Activated naive CD4-positive, alpha-beta T cell (primary cell): ENCODE measurements around the gene MYOM3.

ENCODE experiments used
- DNase-seq, 4 experiments: peaks; one replicate each; lab custom pipeline; 2025; lab: John Stamatoyannopoulos, UW

MYOM3 gene

DNA sequence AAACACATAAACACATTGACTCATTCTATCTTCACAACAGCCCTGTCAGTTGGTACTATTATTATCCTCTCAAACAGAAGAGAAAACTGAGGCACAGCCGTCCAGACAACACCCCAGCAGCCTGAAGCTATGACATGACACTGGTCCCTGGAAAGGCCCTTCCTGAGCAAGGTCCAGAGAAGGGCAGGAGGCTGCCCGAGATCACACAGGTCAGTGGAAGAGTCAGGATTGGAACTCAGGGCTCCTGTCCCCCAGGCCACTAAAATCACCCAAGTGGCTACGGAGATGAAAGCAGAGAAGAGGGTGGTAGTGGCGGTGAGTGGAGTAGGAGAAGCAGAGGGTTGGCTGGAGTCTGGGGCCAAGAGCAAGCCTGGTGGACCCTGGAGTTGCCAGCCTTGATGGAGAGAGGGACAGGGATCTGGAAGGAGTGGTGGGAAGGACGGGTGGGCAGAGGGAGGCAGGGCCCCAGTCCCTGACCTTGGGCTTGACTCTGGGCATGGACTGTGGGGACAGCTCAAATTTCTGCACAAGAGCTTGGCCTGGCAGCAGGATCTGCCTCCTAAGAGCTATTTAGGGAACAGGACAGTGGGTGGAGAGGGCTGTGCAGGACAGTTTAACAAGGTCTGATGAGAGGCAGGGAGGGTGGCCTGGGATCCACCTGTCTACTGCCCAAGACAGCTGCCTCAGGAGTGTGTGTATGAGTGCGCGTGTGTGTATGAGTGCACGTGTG lies 15.8 kb downstream of the MYOM3 start:
- no peak for DNase-seq

DNA sequence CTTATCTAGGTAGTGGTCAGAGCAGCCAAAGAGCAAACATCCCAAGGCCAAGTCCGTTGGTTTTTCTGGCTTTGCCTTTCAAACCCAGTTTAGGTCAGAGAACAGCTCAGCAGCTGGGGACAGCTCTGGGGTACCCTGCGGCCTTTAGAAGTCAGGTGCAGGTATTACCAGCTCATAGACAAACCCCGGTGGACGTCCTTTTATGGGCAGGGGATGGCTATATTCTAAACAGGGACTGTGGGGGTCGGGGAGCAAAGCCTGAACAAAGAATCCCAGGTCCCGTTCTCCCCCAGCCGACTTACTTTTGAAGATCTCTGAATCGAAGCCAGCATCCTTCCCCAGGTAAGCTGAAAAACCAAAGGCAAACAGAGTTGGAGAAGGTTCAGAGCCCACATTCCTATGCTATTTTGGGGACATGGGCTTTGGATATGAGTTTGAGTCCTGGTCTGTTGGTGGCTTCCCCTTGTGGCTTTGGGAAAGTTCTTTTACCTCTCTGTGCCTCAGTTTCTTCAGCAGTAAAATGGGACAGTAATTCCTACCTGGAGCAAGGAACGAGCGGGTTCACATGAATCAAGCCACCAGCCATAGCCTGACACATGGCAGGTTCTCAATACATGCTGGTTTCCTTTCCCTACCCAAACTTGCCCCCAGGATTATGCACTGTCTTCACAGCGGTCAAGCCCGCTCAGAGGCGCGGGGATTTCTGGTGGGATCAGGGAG lies 16.6 kb downstream of the MYOM3 start:
- no peak for DNase-seq

DNA sequence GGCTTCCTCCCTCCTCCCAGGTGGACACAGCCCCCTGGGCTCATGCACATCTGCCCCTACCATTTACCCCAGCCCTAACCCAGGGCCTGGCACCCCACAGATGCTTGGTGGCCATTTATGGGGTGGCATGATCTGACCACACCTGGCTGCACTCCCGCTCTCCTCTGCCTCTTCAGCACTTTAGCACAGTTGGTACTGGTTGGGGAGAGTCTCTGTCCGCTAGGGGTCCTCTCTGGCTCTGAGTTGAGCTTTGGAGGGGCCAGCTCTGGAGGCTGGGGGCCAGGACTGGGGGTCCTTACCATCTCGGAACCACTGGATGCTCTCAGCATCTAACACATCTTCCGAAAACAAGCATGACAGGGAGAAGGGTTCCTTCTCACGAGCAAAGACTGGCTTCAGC lies 17.4 kb downstream of the MYOM3 start:
- no peak for DNase-seq

DNA sequence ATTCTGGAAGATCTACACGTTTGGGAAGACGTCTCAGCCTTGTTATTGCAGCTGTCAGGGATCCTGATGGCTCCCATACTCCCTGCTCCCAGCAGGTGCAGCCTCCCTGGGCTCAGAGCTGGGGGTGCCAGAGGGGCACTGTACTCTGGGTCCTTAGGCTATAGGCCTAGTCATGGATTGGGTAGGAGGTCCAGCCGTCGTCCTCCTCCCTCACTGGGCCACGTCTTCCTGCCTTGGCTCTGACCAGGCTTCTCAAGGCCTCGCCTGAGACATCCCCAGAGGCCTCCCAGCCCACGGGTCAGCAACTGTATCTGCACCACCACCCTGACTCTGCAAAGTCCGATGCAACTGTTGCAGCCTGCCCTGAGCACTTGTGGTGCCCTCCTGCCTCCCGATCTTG lies 18.2 kb downstream of the MYOM3 start:
- DNase-seq = no peak

DNA sequence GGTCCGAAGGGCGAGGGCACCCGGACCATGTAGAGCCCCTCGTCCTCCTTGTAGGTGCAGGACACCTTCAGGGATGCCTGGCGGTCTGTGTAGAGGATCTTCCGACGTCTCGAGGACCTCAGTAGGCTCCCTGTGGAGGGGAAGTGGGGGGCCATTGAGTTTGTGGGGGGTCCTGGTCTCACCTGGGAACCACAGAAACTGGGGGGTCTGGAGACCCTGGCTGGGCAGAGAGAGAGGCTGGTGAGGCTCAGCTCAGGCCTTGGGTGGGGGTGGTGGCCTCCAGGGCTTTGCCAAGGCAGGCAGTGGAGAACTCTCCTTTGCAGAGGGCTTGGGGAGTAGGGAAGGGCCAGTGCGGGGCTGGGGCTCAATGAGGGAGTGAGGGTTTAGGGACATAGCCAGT lies 19.0 kb downstream of the MYOM3 start:
- DNase-seq = no peak

DNA sequence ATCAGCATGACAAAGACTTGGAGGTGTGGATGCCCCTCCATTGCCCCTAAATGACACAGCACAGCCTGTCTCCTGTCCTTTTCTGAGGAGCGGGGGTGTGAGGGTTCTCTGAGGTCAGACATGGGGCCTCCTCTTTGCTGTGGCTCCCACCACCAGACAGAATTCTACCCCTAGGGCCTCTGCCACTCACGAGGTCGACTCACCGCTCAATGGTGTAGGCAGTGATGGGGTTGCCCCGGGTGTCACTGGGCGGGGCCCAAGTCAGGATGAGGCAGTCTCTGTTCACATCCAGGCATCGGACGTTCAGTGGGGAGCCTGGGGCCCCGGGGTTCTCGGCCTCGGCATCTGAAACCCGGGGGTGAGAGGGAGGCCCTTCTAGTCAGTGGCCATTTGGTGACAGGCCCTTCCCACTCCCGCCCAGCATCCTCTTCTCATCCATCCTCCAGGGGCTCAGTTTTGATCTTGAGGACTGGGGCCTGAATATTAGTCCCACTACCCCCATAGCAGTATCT lies 19.9 kb downstream of the MYOM3 start:
- DNase-seq = no peak

DNA sequence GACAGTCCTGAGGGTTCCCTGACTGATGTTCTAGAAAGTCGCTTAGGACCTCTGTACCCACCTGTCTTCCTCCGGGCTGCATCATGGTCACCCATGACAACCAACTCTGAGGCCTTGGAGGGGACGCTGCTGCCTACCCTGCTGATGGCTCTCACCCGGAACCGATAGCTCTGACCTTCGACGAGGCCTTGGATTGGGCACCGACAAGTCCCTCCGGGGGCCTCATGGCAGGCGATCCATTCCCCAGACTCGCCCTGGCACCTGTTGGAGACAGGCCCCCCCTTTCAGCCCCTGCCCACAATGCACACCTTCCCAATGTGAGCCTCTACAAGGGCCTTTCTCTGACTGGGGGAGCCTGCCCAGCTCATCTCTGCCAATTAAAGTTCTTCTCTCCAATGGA lies 21.2 kb downstream of the MYOM3 start:
- DNase-seq = no peak

DNA sequence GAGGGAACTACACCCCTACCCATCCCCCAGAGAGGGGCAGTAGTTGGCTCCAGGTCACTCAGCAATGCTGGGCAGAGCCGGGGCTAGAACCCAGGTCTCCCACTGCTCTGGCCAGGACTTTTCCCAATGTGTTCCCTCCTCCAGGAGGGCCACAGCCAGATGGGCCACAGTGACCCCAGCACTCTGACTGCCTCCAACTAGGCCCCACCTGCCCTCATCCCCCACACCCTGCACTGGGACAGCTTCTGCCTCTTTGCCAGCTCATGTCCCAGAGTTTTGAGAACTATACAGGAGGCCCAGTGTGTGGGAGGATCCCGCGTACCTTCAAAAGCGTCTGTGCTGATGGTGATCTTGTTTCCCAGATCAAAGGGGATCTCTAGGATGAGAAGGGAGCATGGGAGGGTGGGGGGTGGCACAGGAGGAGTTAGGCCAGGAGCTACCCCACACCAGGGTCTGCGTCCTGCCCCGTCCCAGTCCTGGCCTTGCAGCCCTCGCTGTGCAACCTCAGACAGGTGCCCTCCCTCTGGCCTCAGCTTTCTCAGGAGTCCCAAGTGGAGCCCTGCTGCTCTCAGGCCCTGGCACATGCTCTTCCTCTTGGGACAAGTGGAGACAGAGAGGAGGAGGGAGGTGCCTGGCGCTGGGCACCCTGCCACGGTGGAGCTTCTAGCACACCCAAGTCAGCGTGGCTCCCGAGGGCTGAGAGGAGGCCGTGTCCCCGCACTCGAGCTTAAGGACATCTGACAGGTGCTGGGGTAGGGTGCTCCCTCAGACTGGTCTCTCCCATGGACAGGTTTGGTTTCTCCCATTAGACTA lies 22.0 kb downstream of the MYOM3 start:
- DNase-seq = no peak

DNA sequence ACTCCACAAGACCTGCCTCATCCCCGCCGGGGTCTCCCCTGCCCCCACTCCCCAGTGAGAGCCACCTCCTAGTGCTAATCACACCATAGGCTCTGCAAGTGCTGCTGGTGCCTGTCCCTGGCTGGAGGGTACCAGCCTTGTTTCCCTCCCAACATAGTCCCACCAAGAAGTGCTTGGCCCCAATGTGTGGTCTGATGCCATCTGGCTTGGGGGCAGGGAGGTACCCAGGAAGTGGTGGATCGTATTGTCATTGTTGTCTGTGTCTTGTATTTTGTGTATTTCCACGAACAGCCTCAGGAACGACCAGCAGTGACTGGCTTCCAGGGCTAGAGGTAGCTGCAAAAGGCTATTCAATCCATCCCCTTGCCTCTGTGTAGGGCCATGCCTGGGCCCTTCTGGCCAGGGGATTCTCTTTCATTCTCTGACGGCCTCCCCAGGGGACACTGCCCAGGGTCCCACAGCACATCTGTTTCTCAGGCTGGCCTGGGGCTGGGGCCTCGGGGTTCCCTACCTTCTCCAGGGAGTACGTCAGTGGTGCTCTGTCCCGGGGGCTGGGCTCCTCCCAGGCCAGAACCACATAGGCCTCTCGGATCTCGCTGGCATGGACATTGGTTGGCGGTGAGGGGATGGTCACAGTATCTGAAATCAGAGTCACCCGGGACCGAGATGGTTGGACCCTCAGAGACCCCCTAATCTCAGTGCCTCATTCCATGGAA lies 22.8 kb downstream of the MYOM3 start:
- DNase-seq = no peak

DNA sequence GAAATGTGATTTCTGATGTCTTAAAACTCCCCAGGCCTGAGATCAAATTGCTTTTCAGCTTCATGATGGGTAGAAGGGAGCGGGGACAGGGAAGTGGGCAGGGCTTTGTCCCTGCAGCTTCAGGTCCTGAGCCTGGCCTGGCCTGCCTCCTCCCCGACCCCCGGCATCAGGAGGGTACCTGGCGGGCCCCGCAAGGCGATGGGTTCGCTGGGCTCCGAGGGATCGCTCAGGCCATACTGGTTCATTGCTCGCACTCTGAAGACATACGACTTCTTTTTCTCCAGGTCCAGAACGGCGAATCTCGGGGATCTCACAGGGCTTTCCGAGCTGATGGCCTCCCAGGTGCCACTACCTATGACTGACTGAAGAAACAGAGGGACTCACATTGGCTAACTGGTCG lies 25.5 kb downstream of the MYOM3 start:
- no peak for DNase-seq

DNA sequence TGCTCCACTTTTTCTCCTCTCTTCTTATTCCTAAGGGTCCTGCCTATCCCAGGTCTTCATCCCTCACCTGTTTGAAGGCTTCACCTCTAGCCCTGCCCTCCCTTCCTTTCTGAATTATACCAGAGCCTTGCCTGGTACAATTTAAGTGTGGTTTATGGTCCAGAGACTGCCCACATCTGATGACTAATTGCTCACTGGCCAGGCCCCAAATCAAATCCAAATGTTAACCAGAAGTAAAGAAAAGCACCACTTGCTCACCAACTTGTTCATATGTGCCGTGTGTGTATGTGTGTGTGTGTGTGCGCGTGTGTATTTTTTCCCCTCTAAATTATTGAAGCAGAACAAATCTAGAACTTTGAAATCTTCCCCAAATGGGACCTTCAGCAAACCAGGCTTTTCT lies 26.4 kb downstream of the MYOM3 start:
- DNase-seq = no peak

DNA sequence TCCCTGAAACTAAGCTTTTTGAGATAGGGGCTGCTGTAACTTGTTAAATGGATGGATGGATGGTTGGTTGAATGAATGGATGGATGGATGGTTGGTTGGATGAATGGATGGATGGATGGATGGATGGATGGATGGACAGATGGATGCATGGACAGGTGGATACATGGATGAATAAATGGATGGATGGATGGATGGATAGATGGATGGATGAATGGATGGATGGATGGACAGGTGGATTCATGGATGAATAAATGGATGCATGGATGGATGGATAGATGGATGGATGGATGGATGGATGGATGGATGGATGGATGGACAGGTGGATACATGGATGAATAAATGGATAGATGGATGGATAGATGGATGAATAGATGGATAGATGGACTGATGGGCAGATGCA lies 26.9 kb downstream of the MYOM3 start:
- DNase-seq = no peak

DNA sequence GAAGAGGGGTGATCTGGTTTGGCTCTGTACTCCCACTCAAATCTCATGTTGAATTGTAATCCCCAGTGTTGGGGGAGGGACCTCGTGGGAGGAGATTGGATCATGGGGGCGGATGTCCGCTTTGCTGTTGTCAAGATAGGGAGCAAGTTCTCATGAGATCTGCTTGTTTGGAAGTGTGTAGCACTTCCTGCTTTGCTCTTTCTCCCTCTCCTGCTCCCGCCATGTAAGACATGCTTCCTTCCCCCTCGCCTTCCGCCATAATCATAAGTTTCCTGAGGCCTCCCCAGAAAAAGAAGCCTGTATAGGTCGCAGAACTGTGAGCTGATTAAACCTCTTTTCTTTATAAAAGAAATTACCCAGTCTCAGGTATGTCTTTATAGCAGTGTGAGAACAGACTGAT lies 27.9 kb downstream of the MYOM3 start:
- DNase-seq = no peak

DNA sequence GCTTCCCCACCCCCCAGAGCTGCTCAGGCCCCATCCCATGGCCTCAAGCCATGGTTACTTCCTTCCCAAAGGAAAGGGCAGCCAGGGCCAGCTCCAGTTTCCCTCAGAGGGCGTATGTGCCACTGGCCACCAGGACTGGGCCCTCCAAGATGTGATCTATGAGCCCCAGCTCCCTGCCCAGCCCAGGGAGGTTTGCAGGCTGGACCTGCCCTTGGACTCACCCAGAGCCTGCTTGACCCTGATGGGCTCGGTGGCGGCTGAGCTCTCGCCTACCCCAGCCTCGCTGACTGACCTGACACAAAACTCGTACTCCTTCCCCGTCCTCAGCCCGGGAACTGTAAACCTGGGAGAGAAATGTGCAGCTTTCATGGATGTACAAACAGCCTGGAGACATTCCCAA lies 29.6 kb downstream of the MYOM3 start:
- DNase-seq = no peak

DNA sequence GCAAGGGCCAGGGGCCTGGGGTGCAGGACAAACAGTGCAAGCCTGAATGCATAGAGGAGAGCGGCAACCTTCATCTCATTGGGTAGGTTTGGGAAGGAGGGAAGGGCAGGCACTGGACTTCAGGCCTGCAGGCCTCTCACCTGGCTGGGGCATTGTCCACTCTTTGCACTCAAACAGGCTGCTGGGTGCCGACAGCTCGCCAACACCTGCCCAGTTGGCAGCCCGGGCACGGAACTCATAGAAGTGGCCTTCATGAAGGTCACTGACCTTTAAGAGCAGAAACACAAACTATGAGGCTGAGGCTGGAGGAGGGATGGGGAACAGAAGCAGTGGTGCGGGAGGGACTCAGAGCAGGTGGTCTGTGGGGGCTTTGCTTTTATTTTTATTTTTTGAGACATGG lies 30.7 kb downstream of the MYOM3 start:
- DNase-seq = no peak

DNA sequence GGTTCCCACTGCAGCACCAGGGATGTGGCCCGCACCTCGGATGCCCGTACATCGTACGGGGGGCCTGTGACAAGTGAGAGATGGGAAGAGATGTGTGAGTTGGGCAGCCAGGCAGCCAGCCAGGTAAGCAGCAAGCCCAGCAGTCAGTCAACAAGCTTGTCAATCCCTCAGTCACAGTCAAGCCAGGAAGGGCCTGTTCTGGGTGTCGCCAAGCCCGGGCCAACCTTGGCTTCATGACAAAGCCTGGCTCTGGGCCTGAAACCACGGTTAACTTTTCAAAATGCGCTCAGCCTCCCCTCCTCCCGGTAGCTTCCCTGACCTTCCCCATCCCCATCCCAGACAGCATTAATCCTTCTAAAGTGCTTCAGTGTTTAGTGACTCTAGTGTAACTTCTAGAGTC lies 31.8 kb downstream of the MYOM3 start:
- DNase-seq = no peak

DNA sequence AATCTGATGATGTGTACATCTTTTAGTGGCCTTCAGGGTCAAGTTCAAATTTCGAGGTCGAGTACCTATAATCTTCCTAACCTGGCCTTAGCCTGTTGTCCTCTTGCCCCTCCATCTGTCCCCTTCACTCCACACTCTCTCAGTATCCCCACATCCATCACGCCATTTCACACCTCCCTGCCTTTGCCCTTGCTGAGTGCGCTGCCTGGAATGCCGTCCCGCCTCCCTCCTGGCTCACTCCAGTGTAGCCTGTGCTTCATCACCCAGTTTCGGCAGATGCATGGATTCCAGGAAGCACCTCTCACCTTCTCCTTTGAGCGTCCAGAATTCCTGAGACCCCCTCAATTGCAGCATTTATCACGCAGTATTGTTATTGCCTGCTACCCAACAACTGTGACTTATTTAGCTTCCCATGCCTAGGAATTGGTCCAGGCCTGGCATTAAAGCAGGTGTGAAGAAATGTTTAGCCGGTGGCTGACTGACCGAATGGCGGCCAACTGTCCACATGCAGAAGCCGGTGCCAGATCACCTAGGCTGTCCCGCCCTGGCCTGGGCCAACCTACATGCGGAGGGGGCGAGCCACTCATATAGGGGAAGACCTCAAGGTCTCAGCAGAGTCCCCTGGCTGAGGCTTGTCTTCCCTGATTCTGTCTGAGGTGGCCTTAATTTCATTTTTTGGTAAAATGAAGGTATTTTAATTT lies 34.5 kb downstream of the MYOM3 start:
- no peak for DNase-seq

DNA sequence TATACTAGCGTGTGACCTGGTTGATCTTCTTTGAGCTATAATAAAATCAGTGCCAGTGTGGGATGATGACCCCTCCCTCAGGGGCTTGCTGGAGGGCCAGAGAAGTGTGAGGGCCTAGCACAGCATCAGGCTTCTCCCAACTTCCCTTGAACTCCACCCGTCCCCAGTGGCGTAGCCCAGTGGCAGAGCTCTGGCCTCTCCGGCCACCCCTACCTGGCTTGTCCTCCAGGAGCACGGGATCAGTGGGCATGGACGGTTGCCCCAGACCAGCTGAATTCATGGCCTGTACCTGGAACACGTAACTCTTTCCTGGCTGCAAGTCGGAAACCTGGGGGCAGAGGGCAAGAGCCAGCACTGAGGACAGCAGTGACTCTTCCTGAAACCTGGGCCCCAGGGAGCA lies 36.0 kb downstream of the MYOM3 start:
- DNase-seq = no peak

DNA sequence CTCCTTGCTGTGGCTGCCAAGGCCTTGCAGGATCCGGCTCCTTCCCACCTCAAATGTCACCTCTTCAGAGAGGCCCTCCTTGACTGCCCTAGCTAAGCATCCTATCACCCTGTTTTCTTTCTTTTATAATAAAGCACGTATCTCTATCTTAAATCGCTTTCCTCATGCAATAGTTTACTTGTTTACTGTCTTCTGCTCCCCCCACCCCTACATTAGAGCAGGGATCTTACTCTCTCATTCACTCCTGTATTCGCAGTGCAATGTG lies 36.4 kb downstream of the MYOM3 start:
- DNase-seq = no peak

DNA sequence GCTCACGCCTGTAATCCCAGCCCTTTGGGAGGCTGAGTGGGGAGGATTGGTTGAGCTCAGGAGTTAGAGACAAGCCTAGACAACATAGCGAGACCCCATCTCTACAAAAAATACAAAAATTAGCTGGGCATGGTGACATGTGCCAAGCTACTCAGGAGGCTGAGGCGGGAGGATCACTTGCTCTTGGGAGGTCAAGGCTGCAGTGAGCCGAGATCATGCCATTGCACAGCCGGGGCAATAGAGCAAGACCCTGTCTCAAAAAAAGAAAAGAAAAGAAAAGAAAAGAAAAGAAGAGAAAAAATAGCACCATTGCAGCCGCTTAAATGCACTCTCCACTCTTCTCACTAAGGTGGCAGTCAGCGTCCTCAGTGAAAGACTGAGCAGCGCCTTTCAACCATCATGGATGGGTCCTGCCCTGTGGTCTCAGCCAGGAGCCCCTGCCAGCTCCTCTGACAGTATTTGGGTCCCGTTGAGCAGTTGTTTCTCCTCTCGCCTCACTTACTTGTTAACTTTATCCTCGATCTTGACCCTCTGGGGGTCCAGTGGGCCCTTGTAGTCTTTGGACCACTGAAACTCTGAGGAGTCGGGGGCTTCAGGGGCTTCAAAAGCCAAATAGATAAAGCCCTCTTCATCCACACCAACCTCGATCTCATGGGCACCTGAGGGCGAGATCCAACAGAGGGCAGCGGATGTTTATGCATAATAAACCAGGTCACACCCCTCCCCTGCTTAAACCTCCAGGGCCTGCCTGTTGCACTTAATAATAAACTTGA lies 36.9 kb downstream of the MYOM3 start:
- no peak for DNase-seq

DNA sequence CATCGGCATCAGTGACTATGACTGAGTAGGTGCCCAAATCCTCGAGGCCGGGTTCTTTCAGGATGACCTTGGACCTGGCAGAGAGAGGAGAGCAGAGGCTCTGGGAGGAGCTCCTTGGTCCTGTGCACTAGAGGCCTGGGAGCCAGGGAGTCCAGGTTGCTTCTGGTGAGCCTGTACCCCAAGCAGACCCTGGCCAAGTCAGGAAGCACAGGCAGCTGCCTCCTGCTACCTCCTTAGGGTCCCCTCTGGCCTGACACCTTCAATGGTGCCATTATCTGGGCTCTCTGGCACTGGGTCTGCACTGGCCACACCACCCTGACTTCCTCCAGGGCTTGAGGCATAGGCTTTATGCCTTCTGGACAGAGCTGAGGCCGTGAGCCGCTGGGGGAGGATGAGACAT lies 37.7 kb downstream of the MYOM3 start:
- no peak for DNase-seq
